Fibroblast of skin of scalp (primary cell): Measurements from ENCODE around the gene TMCO4.

ENCODE experiments used
- DNase-seq: peaks from one replicate; pipeline ENCODE4 v3.0.0-alpha.2; 2013

Gene TMCO4

GRCh38 chr1:19744886-19745285, 54.8 kb downstream of the TMCO4 start:
- no peak for DNase-seq

DNA sequence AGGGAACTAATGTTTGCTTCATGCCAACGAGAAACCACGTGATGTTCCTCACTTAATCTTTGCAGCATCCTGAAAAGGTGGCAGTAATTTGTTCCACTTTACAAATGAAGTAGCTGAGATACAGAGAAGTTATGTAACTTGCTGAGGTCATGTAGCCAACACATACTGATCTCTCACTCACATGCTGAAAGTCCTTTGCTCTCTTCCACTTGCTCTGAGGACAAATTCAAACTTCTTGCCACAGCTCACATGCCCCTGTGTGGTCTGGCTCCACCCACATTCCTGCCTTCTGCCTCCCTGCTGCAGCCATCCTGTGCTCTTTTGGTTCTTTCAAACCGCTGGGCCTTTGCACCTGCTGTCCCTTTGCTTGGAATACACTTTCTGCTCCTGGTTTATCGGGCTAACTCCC, 55.4 kb downstream of the TMCO4 start:
- DNase-seq = no peak

GRCh38 chr1:19743793-19744192, 55.9 kb downstream of the TMCO4 start:
- no peak for DNase-seq

DNA sequence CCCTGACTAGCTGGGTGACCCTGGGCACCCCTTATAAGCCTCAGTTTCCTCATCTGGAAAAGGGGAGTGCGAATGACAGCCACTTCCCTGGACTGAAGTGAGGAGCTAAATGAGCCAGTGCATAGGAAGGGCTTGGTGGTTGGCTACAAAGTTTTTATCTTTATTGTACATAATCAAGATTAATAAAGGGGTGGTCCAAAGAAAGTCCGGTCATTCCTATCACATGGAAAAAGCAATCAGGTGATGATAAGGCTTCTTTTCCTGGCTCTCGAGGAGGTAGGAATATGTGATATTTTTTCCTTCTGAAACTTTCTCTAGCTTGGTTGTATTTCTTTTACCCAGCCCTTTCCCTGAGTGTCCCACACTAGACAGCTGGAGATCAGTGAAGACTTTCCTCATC, 56.5 kb downstream of the TMCO4 start:
- no peak for DNase-seq

- no peak for DNase-seq
These were observed 60.1 kb downstream of the TMCO4 start for GRCh38 chr1:19739628-19740027.

- no peak for DNase-seq
These were observed 61.0 kb downstream of the TMCO4 start for GRCh38 chr1:19738669-19739068.

- no peak for DNase-seq
These were observed 61.6 kb downstream of the TMCO4 start for GRCh38 chr1:19738076-19738475.

DNA sequence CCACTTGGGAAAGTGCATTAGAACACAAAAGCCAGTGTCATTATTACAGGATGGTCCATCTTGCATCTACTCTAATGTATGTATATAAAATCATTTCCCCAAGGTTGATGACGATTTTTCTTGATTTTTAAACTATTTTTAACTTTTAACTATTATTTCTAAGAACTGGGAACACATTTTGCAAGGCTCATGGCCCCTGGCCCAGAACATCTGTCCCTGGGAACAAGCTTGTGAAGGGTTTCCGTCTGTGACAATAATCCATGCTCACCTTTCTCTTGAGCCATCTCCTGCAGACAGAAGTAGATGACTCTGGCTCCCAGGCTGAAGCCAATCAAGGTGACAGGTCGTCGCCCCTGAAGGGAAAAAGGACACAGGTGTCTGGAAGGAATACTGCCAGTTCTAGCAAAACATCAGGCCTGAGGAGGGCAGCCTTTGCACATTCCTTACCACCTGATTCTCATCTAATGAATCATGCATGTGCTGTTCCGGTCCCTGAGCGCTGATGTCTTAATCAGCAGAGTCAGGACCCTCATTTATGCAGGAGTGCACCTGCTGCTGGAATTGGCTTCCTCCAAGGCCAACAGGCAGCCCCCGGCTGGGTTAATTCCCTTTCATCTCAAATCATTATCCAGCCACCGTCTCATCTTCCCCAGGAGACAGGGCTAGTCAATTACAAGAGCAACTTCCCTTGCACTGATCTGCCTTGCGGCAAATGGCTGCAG, 62.5 kb downstream of the TMCO4 start:
- peak; percentile 17 for DNase-seq

GRCh38 chr1:19735440-19736127, 64.1 kb downstream of the TMCO4 start:
- peak; percentile 91 for DNase-seq

- peak; percentile 11 for DNase-seq
These were observed 65.2 kb downstream of the TMCO4 start for GRCh38 chr1:19734472-19734999.

DNA sequence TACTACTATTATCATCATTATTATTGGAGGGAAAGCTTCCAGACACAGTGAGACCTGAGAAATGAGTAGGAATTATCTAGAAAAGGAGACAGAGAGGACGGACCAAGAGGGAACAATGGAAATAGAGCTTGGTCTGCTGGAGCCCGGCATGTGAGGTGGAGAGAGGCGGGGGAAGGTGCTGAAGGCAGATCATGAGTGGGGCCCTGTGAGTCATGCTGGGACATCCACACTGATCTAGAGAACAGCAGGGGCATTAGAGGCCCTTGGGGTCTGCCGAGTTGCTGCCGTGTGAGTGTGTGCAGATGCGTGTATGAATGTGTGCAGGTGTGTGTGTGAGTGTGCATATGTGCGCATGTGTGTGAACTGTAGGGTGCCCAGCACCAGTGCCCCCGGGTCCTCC, 65.7 kb downstream of the TMCO4 start:
- DNase-seq = no peak

DNA sequence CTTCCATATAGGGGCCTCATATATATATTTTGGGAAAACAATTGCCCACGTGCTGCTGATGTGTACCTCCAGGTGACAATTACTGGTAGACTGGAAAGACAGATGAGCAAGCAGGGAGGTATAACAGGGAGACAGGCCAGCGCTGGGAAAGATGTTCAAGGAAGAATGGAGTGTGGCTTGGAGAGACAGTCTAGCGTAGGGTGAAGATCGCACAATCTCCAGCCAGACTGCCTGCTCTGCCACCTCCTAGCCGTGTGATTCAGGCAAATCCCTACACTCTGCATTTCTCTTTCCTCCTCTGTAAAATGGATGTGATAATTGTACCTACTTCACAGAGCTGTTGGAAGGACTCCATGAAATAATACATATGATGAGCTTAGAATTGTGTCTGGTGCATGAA, 66.1 kb downstream of the TMCO4 start:
- DNase-seq = no peak

GRCh38 chr1:19731311-19731821, 68.3 kb downstream of the TMCO4 start:
- no peak for DNase-seq

GRCh38 chr1:19730793-19731192, 68.9 kb downstream of the TMCO4 start:
- no peak for DNase-seq

- no peak for DNase-seq
These were observed 69.5 kb downstream of the TMCO4 start for GRCh38 chr1:19730232-19730631.

- no peak for DNase-seq
These were observed 71.1 kb downstream of the TMCO4 start for GRCh38 chr1:19728413-19729145.

DNA sequence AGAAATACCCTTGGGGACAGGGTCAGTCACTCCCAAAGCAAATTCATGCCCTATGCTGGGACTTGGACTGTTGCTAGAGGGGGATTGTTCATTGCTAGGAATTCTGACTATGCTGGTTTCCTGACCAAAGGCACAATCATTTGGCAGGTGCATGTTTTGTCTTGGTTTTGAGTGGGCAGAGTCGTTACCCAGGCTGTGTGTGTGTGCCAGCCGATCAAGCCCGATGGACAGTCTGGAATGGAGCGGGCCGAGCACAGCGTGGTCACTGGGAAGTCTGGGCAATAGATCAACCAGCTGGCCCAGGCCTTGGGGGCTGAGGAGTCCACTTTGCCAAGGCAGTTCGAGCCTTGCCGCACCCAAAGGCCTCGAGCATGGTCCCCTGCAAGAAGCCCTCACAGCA, 74.1 kb downstream of the TMCO4 start:
- no peak for DNase-seq

DNA sequence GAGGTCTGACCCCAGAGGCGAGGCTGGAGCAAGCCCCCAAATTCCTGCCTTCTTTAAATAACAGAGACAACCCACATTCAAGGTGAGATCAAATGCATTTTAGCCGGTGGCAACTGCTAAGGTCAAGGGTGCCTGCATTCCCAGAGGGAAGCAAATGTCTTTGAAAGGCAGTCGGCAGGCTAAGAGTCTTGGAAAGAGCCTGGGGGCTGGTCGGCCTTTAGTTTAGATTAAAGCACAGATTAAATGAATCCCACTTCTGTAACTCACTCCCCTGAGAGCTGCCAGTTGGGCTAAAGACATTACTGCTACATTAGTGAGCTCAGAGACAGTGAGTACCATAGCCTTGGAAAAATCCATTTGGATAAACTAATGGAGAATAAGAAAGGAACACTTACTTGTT, 75.8 kb downstream of the TMCO4 start:
- no peak for DNase-seq

DNA sequence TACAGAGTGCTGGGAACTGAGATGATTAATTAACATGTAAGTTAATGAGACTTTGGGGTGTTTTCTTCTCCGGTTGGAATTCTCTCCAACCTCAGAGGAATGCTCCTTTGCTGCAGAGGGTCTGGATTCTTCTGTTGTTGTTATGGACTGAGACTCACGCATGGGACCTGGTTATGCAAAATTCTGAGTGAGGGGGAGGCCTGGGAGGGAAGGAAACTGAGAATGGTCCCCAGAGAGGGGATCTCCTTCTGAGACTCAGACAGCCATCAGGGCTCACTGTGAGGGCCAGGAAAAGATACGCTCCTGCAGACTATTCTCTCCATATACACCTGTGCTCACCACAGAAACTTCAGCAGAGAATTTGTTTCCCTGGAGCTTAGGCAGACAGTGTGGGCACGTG, 78.7 kb downstream of the TMCO4 start:
- DNase-seq = no peak

- DNase-seq = no peak
These were observed 79.5 kb downstream of the TMCO4 start for GRCh38 chr1:19720174-19720573.

- DNase-seq = no peak
These were observed 82.2 kb downstream of the TMCO4 start for GRCh38 chr1:19717467-19717866.

GRCh38 chr1:19715334-19716203, 84.1 kb downstream of the TMCO4 start:
- DNase-seq = peak; percentile 93
